Lower leg skin (tissue), 3 donors: ENCODE results near the gene G6PC2.

ENCODE experiments used
- POLR2A ChIP-seq, 2 donors: fragments of 450-650 bp; IDR thresholded peaks; one replicate each; pipeline ENCODE4 v1.6.1; 2016 to 2017; ENCODE audit warnings: antibody characterized with exemption in 2 of 2, mild to moderate bottlenecking in 1 of 2, moderate library complexity in 1 of 2
- TF ChIP-seq, protein P1 (sequence below), 3 donors: fragments of 450-650 bp; IDR thresholded peaks; one replicate each; pipeline ENCODE4 v1.5.1; 2016; ENCODE audit warnings: antibody characterized with exemption in 3 of 3, mild to moderate bottlenecking in 3 of 3, moderate library complexity in 2 of 3

DNA sequence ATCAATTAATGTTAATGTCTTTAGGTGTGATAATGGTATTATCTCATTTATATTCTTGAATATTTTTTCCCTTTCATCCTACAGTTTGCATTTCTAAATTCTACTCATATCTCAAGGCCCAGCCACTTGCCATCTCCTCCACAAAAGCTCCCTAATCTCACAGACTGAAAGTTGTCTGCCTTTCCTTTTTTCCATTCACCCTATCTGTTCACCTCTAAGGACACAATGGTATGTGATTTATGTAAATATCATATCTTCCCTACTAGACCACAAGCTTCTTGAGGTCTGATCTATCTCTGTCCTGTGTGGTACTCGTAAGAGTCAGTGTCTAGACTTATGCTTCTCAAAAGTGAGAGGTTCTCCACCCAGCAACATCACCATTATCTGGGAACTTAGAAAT lies 7.0 kb upstream of the G6PC2 start:
- TF ChIP-seq, protein P1, sequence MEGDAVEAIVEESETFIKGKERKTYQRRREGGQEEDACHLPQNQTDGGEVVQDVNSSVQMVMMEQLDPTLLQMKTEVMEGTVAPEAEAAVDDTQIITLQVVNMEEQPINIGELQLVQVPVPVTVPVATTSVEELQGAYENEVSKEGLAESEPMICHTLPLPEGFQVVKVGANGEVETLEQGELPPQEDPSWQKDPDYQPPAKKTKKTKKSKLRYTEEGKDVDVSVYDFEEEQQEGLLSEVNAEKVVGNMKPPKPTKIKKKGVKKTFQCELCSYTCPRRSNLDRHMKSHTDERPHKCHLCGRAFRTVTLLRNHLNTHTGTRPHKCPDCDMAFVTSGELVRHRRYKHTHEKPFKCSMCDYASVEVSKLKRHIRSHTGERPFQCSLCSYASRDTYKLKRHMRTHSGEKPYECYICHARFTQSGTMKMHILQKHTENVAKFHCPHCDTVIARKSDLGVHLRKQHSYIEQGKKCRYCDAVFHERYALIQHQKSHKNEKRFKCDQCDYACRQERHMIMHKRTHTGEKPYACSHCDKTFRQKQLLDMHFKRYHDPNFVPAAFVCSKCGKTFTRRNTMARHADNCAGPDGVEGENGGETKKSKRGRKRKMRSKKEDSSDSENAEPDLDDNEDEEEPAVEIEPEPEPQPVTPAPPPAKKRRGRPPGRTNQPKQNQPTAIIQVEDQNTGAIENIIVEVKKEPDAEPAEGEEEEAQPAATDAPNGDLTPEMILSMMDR (IDR thresholded peaks at IDR 0.05): no peak
- TF ChIP-seq POLR2A (IDR thresholded peaks at IDR 0.05): no peak
